ENCODE data around the gene CST8.

DNA sequence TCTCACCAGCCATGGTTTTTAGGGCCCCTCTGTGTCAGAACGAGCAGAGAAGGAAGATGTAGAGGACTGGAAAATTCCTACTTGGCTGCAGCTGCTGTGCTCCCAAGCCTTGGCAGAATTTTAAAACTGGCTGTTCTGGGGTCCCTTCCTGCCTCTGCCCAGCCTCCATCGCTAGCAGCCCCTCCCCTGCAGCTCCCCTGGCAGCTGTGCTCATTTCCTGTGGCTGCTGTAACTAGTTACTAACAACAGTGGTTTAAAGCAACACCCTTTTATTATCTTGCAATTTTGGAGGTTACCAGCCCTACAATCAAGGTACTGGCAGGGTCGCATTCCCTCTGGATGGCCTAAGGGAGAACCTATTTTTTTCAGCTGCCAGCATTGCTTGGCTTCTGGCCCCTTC, 34.5 kb upstream of the CST8 start:
- TF ChIP-seq, protein P1, sequence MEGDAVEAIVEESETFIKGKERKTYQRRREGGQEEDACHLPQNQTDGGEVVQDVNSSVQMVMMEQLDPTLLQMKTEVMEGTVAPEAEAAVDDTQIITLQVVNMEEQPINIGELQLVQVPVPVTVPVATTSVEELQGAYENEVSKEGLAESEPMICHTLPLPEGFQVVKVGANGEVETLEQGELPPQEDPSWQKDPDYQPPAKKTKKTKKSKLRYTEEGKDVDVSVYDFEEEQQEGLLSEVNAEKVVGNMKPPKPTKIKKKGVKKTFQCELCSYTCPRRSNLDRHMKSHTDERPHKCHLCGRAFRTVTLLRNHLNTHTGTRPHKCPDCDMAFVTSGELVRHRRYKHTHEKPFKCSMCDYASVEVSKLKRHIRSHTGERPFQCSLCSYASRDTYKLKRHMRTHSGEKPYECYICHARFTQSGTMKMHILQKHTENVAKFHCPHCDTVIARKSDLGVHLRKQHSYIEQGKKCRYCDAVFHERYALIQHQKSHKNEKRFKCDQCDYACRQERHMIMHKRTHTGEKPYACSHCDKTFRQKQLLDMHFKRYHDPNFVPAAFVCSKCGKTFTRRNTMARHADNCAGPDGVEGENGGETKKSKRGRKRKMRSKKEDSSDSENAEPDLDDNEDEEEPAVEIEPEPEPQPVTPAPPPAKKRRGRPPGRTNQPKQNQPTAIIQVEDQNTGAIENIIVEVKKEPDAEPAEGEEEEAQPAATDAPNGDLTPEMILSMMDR (conservative IDR thresholded peaks at IDR 0.05; ENCODE audit: low read length): no peak
- TF ChIP-seq EZH2phosphoT487 (IDR thresholded peaks at IDR 0.05; ENCODE audit: borderline replicate concordance): no peak

Measured in Loucy (cell line).